HepG2 (cell line): ENCODE measurements around the gene VSNL1. TPM values are rescaled to one million over a fixed set of nuclear protein-coding genes. Genes with fewer than 3 reads are reported as not detected.
A peak's percentile ranks its signal among the peaks of the same experiment; 100 is the strongest.

Experiments used
- FOSL2 ChIP-seq: sonication (generic); formaldehyde crosslinking; IDR thresholded peaks from 2 replicates; pipeline ENCODE4 v1.4.0; 2020; ENCODE audit warnings: missing genetic modification reagents
- GATAD1 ChIP-seq: IDR thresholded peaks from 2 replicates; pipeline ENCODE4 v1.6.1; 2016; ENCODE audit warnings: missing genetic modification reagents, missing compliant biosample characterization
- MED13 ChIP-seq: sonication (generic); formaldehyde crosslinking; IDR thresholded peaks from 2 replicates; pipeline ENCODE4 v1.5.0; 2020; ENCODE audit warnings: missing genetic modification reagents
- RFXANK ChIP-seq: IDR thresholded peaks from 2 replicates; pipeline ENCODE4 v1.6.1; 2016
- SOX6 ChIP-seq, 2 experiments: fragments of 450-650 bp in 1 of 2; sonication (generic) in 1 of 2; formaldehyde crosslinking in 1 of 2; IDR thresholded peaks; 2 replicates each; pipeline versions ENCODE4 v1.4.0 to v1.6.1; 2017 to 2020; ENCODE audit warnings: antibody characterized with exemption in 1 of 2, mild to moderate bottlenecking in 1 of 2, missing genetic modification reagents in 1 of 2
- TAF15 ChIP-seq: fragments of 200-400 bp; formaldehyde crosslinking; IDR thresholded peaks from one replicate; pipeline ENCODE4 v1.6.1; 2018; ENCODE audit warnings: mild to moderate bottlenecking, low read depth, low read length; ENCODE audit not compliant: poor library complexity, severe bottlenecking
- ZFP41 ChIP-seq: sonication (generic); formaldehyde crosslinking; IDR thresholded peaks from 2 replicates; pipeline ENCODE4 v1.4.0; 2020; ENCODE audit warnings: mild to moderate bottlenecking, missing genetic modification reagents, borderline replicate concordance
- ZNF234 ChIP-seq: sonication (generic); formaldehyde crosslinking; conservative IDR thresholded peaks from 2 replicates; pipeline ENCODE4 v1.5.1; 2020; ENCODE audit warnings: mild to moderate bottlenecking, missing genetic modification reagents
- ZNF282 ChIP-seq: fragments of 450-650 bp; IDR thresholded peaks from 2 replicates; pipeline ENCODE4 v1.6.1; 2018; ENCODE audit not compliant: partially characterized antibody
- ZNF496 ChIP-seq: sonication (generic); formaldehyde crosslinking; IDR thresholded peaks from 2 replicates; pipeline ENCODE4 v1.8.1; 2023; ENCODE audit warnings: mild to moderate bottlenecking, moderate library complexity, missing genetic modification reagents; ENCODE audit not compliant: insufficient replicate concordance
- ZNF562 ChIP-seq: sonication (generic); formaldehyde crosslinking; IDR thresholded peaks from 2 replicates; pipeline ENCODE4 v1.8.0; 2022; ENCODE audit warnings: missing genetic modification reagents, borderline replicate concordance
- ZSCAN30 ChIP-seq: sonication (generic); formaldehyde crosslinking; IDR thresholded peaks from 2 replicates; pipeline ENCODE4 v1.5.0; 2020; ENCODE audit warnings: mild to moderate bottlenecking, missing genetic modification reagents
- polyA plus RNA-seq, 8 experiments: library from polyadenylated mRNA; depleted of rRNA in 3 of 8; stranded (reverse) in 7 of 8; unstranded in 1 of 8; fragments of >200 nt; fragmentation: Illumina TruSeq in 4 of 8; extraction: Trizol in 4 of 8; gene quantifications; 2 replicates each; pipeline versions ENCODE4 v1.2.1 to v1.2.3, GENCODE V29; 2011 to 2016; ENCODE audit warnings: low read depth in 4 of 8, missing spikeins in 1 of 8, mixed read lengths in 1 of 8; ENCODE audit not compliant: insufficient read depth in 1 of 8
- total RNA-seq, 5 experiments: library from RNA; depleted of rRNA; stranded (reverse); fragments of >200 nt; fragmentation: Illumina TruSeq; extraction: Trizol; gene quantifications; 2 replicates each; pipeline ENCODE4 v1.2.3, GENCODE V29; 2016; ENCODE audit warnings: low read depth in 1 of 5
- TF ChIP-seq, protein P1 (sequence below): sonication (generic); formaldehyde crosslinking; IDR thresholded peaks from one replicate; pipeline ENCODE4 v1.5.1; 2020; ENCODE audit warnings: mild to moderate bottlenecking, missing genetic modification reagents; ENCODE audit errors: not compliant biosample characterization
- TF ChIP-seq, protein P2 (sequence below): sonication (generic); formaldehyde crosslinking; IDR thresholded peaks from 2 replicates; pipeline ENCODE4 v1.5.0; 2020; ENCODE audit warnings: mild to moderate bottlenecking, missing genetic modification reagents, borderline replicate concordance
- TF ChIP-seq, protein P3 (sequence below): IDR thresholded peaks from 2 replicates; pipeline ENCODE4 v1.6.1; 2016
- TF ChIP-seq, protein P4 (sequence below): IDR thresholded peaks from 2 replicates; pipeline ENCODE4 v1.6.1; 2016; ENCODE audit warnings: mild to moderate bottlenecking

Gene VSNL1
- total and polyA plus RNA-seq, 2 of the 13 experiments (the other 11 are each of a cell fraction or from before 2014, with no cell fraction given), result 63.2 to 95.9 TPM

DNA sequence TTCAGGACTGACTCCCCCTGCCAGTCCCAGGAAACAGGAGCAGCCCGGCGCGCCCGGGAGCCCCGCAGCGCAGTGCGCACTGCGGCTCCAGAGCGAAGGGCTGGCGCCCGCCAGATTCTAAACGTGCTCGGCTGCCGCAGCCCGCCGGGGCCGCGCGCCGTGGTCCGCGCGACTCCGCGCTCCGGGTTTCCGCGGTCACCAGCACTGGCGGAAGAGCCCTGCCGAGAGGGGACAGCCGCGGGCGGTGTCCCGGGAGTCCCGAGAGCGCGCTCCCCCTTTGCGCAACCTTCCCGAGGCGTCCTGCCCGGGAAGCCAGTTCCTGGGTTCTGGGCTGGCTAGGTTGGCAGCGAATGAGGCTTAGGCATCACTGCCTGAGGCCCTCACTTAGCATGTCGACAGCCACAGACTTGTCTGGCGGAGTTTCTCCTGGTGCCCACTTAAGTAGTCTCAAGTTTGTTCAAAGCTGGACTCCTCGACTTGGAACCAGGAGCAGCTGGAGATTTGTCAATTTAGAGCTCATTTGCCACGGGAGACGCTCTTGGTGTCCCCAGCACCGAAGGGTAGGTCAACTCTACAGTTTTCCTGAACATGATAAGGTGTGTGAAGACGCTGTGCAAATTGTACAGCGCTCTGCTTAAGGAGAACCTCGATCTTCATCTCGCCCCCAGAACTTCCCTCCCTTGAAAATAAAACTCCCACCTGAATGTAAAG lies 1.5 kb upstream of the VSNL1 start (continued):
- TF ChIP-seq TAF15 (peak; percentile 87), FOSL2 (CRISPR knock-in tag) (peak; percentile 60), SOX6 (IDR thresholded peaks at IDR 0.05) (no peak), SOX6 (CRISPR knock-in tag; IDR thresholded peaks at IDR 0.05) (peak; percentile 69), ZNF234 (peak; percentile 93; the same call in 1 of the 2 replicates), GATAD1 (CRISPR knock-in tag) (peak; percentile 63), ZFP41 (peak; percentile 55; the same call in 1 of the 2 replicates), ZNF282 (no peak), ZSCAN30 (CRISPR knock-in tag) (no peak), MED13 (CRISPR knock-in tag) (peak; percentile 93), ZNF496 (no peak), ZNF562 (no peak), RFXANK (peak; percentile 78; the same call in 1 of the 2 replicates)
- TF ChIP-seq, protein P1, sequence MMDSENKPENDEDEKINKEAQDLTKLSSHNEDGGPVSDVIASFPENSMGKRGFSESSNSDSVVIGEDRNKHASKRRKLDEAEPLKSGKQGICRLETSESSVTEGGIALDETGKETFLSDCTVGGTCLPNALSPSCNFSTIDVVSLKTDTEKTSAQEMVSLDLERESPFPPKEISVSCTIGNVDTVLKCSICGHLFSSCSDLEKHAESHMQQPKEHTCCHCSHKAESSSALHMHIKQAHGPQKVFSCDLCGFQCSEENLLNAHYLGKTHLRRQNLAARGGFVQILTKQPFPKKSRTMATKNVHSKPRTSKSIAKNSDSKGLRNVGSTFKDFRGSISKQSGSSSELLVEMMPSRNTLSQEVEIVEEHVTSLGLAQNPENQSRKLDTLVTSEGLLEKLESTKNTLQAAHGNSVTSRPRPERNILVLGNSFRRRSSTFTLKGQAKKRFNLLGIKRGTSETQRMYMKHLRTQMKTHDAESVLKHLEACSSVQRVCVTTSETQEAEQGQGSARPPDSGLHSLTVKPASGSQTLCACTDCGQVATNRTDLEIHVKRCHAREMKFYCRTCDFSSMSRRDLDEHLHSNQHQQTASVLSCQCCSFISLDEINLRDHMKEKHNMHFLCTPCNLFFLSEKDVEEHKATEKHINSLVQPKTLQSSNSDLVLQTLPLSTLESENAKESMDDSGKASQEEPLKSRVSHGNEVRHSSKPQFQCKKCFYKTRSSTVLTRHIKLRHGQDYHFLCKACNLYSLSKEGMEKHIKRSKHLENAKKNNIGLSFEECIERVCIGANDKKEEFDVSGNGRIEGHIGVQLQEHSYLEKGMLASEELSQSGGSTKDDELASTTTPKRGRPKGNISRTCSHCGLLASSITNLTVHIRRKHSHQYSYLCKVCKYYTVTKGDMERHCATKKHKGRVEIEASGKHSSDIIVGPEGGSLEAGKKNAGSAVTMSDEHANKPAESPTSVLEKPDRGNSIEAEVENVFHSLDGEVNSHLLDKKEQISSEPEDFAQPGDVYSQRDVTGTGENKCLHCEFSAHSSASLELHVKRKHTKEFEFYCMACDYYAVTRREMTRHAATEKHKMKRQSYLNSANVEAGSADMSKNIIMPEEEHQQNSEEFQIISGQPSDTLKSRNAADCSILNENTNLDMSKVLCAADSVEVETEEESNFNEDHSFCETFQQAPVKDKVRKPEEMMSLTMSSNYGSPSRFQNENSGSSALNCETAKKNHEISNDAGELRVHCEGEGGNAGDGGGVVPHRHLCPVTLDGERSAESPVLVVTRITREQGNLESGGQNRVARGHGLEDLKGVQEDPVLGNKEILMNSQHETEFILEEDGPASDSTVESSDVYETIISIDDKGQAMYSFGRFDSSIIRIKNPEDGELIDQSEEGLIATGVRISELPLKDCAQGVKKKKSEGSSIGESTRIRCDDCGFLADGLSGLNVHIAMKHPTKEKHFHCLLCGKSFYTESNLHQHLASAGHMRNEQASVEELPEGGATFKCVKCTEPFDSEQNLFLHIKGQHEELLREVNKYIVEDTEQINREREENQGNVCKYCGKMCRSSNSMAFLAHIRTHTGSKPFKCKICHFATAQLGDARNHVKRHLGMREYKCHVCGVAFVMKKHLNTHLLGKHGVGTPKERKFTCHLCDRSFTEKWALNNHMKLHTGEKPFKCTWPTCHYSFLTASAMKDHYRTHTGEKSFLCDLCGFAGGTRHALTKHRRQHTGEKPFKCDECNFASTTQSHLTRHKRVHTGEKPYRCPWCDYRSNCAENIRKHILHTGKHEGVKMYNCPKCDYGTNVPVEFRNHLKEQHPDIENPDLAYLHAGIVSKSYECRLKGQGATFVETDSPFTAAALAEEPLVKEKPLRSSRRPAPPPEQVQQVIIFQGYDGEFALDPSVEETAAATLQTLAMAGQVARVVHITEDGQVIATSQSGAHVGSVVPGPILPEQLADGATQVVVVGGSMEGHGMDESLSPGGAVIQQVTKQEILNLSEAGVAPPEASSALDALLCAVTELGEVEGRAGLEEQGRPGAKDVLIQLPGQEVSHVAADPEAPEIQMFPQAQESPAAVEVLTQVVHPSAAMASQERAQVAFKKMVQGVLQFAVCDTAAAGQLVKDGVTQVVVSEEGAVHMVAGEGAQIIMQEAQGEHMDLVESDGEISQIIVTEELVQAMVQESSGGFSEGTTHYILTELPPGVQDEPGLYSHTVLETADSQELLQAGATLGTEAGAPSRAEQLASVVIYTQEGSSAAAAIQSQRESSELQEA (CRISPR knock-in tag), result peak; percentile 49
- TF ChIP-seq, protein P2, sequence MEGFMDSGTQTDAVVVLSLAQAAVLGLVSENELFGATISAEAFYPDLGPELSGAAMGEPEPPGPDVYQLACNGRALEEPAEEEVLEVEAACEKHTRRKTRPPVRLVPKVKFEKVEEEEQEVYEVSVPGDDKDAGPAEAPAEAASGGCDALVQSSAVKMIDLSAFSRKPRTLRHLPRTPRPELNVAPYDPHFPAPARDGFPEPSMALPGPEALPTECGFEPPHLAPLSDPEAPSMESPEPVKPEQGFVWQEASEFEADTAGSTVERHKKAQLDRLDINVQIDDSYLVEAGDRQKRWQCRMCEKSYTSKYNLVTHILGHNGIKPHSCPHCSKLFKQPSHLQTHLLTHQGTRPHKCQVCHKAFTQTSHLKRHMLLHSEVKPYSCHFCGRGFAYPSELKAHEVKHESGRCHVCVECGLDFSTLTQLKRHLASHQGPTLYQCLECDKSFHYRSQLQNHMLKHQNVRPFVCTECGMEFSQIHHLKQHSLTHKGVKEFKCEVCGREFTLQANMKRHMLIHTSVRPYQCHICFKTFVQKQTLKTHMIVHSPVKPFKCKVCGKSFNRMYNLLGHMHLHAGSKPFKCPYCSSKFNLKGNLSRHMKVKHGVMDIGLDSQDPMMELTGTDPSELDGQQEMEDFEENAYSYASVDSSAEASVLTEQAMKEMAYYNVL (CRISPR knock-in tag), result peak; percentile 73; the same call in 1 of the 2 replicates
- TF ChIP-seq, protein P3, sequence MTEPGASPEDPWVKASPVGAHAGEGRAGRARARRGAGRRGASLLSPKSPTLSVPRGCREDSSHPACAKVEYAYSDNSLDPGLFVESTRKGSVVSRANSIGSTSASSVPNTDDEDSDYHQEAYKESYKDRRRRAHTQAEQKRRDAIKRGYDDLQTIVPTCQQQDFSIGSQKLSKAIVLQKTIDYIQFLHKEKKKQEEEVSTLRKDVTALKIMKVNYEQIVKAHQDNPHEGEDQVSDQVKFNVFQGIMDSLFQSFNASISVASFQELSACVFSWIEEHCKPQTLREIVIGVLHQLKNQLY (CRISPR knock-in tag), result no peak
- TF ChIP-seq, protein P4, sequence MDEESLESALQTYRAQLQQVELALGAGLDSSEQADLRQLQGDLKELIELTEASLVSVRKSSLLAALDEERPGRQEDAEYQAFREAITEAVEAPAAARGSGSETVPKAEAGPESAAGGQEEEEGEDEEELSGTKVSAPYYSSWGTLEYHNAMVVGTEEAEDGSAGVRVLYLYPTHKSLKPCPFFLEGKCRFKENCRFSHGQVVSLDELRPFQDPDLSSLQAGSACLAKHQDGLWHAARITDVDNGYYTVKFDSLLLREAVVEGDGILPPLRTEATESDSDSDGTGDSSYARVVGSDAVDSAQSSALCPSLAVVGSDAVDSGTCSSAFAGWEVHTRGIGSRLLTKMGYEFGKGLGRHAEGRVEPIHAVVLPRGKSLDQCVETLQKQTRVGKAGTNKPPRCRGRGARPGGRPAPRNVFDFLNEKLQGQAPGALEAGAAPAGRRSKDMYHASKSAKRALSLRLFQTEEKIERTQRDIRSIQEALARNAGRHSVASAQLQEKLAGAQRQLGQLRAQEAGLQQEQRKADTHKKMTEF, result peak; percentile 99
